Measurements from ENCODE around the gene EFNA5.
"Not testable (repeated sequence)": the region's sequence is repeated elsewhere in the genome, so short reads cannot be mapped to it uniquely, and the experiment has no call there.

The EFNA5 gene

DNA sequence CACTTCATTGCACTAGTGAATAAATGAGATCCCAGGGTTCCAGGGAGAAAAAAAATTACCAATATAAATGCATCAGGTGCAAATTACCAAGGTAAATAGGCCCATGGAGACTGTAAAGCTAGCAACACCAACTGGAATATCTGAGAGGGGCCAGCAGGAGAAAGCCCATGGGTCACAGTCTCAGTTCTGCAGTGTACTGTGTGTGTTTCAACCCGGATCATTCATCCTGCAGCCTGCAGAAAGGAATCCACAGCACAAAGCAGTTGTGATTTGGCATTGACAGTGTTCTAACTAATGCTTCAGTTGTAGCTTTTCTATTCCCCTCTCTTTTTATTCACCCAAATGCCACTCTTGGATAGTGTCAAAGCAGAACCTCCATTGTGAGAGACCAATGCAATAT, 171.0 kb downstream of the EFNA5 start:
- in situ Hi-C loops (cut with HindIII; ENCODE audit: low sequenced_read_pairs) = no loop called here

DNA sequence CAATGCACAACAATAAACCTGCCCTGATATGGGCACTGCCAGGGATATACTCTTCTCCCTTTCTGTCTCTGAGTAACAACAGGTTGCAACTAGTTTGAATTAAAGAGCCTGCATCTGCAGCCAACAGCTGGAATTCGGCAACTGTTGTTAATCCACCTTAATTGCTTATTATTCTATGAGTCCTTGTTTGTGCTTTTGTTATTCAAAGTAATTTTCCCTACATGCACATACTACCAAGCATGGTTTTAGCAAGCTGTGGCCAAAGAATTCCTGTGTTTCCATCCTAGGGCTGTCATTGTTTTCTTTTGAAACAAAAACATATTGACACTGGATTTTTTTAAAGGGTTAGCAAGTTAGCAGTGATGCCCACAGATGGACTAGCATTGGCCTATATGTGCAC, 171.5 kb downstream of the EFNA5 start:
- in situ Hi-C loops (cut with HindIII; ENCODE audit: low sequenced_read_pairs) = no loop called here

DNA sequence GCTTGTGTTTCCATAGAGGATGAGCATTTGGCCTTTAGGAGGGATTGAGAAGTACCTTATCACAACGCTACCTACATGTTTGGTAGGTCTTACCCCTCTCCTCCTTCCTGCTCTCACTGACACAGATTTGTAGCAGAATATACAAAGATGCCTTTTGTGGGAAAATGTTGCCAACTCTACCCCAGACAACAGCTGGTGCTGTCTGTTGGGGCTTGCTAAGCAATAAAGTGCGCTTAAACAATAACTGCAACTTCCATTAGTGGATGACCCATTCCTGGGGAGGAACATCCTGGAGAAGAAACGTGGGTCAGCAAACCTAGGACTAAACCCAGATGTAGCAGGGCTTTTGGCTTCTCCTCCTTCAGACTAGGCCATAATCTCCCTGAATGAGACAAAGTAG, 174.3 kb downstream of the EFNA5 start:
- in situ Hi-C loops (cut with HindIII; ENCODE audit: low sequenced_read_pairs) = no loop called here

DNA sequence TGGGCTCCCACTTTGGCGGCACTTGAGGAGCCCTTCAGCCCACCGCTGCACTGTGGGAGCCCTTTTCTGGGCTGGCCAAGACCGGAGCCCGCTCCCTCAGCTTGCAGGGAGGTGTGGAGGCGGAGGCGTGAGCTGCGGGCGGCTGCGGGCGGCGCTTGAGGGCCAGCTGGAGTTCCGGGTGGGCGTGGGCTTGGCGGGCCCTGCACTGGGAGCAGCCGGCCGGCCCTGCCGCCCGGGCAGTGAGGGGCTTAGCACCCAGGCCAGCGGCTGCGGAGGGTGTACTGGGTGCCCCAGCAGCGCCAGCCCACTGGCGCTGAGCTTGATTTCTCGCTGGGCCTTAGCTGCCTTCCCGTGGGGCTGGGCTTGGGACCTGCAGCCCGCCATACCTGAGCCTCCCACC, 176.6 kb downstream of the EFNA5 start:
- in situ Hi-C loops (cut with HindIII; ENCODE audit: low sequenced_read_pairs) = not testable (repeated sequence)

DNA sequence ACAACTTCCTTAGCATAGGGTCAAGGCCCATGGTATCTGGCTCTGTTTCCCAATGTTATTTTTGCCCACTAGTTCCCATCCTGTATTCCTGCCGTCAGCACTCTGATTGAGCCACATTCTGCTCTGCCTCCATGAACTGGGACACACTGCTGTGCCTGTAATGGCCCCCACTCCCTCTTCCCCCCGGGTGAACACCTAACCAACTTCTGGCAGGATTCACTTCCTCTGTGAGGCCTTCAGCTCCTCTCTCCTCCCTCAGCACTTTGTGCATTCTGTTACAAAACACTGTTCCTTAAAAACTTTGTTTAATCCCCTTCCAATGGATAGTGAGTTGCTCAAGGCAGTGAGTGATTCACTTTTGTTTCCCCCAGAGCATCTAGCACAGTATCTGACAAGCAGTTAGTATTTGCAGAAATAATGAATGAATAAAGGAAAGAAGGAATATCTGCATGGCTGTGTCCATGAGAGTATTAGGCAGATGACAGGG, 183.6 kb downstream of the EFNA5 start:
- in situ Hi-C loops (cut with HindIII; ENCODE audit: low sequenced_read_pairs) = no loop called here

DNA sequence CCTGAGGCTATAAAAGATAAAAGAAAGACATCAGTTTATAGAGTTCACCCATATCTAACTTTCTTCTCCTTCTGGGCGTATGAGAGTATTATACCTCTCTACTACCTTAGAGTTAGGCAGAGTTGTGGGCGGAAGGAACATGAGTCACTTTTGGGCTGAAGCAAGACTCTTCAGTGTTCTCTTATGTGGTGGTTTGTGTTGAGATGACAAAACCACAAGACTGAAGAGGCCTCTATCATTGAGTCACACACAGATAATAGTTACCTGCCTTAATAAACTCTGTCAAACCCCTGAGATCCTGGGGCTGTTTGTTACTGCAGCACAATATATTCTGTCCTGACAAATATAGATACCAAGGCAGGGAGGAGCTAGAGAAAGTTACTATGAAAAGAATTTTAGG, 184.2 kb downstream of the EFNA5 start:
- in situ Hi-C loops (cut with HindIII; ENCODE audit: low sequenced_read_pairs) = no loop called here

DNA sequence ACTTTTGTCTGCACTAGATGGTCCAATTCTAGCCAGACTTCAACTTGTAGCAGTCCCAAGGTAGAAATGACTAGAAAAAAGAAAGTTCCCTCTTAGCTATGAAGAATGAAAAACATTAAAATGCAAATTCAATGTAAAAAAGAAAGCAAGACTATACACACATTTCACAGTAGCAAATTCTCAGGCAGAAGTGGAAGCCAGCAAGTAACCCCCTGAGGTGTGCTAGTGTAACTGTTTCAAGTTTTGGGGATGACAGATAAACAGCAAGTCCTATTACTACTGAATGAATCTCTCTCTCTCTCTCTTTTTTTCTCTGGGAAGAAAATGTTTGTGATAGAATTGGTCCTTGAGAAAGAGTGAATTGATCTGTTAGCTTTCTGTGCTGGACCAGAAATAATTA, 185.6 kb downstream of the EFNA5 start:
- in situ Hi-C loops (cut with HindIII; ENCODE audit: low sequenced_read_pairs) = no loop called here

DNA sequence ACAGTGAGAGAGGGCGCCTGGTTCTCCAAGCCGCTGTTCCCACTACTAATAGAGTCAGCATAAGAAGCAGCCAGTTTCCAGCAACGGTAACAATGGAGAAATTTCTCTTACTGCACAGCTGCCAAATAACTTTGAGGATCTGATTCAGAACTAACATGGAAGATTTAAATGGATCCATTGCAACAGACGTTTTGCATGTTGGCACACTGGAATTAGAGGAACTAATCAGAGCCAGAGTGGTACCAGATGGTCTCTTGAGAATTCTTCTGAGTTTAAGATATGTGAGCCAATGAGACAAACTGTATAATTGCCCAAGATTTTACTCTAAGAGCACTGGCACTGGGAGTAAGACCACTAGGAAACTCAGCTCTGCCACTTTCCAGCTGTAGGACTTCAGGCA, 186.5 kb downstream of the EFNA5 start:
- in situ Hi-C loops (cut with HindIII; ENCODE audit: low sequenced_read_pairs) = no loop called here

DNA sequence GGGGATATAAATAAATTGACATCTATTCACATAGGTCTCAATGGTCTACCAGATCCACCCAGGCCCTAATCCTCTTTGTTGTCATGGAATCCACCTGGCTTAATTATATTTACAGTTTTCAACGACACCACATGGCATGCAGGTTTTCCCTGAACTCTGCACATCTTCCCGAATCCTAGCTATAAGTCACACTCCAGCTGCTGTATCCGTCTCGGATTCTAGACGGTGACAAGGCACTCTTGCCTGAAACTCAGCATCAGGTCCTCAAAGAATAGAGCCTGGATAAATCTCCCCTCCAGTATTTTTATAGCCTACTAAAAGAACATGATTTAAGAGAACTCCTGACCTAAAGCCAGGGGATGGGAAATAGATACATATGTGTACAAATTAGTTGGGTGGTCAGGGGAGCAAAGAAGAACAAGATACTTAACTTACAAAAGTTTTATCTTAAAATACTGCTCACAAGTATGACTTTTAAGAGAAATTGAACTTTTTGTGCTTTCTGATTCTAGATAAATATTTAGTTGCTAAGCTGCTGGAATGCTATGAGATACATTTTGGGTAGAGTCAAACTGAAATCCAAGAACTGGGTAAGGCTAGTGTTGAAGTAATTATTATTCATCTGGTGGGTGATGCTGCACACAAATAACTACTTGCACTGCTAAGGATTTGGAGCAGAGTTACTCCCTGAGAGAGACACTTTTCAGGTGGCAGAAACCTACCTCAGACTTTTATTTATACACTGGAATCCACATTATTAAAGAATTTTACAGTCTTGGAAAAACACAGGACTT, 187.3 kb downstream of the EFNA5 start:
- in situ Hi-C loops (cut with HindIII; ENCODE audit: low sequenced_read_pairs) = no loop called here

DNA sequence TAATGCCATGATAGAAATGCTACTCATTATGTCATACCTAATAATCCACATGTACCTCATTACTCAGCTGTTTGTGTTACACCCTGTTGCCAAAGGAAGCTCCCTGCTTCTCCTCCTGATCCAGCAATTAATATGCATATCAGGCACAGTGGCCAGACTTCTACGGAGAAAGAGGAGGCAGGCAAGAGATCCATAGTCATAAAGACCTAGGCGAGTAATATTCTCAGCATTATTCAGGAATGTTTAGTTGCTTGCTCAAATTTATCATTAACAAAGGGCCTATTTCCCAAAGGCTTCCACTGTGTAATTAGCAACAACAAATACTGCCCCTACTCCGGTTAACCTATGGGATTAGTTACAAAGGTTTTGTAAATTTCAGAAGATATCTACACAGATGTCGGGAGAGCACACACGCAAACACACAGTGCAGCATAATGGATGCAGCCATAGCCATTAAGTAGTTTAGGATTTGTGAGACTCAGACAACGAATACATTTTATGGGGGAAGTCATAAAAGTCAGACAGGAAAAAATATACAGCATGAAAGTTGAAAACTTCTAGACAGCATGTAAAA, 192.6 kb downstream of the EFNA5 start:
- in situ Hi-C loops (cut with HindIII; ENCODE audit: low sequenced_read_pairs) = no loop called here

DNA sequence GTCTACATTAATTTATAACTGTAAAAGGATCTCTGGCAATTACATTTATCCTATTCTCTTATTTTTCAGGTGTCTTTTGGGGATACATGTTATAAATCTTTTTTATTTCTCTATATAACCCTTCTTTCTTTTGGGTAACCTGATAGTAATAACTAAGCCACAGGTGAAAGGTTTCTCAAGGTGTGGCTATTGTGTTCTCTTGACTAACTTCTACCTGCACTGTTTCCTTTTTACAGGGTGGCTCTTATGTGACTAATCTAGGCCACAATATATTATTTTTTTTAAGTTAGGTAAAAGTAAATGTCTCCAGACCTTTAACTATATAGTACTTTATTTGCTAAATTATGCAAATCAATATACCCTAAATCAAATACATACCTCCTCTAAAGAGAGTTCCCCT, 193.2 kb downstream of the EFNA5 start:
- in situ Hi-C loops (cut with HindIII; ENCODE audit: low sequenced_read_pairs) = no loop called here

DNA sequence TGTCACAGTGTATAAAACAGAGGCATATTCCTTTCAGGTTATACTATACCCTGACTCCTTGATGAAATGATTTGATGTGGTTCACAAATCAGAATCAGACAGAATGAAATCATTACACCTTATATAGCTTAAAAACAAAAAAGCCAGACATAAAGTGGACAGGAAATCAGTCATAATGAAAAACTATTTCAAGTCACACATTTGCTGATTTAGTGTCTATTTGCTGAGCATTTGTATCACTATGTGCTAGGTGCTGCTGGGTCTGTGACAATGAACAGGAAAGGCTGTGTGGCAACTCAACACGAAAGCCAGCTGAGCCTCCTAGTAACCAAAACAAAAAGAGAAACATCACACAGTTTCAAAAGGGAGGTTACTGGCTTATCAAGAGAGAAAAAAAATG, 194.0 kb downstream of the EFNA5 start:
- in situ Hi-C loops (cut with HindIII; ENCODE audit: low sequenced_read_pairs) = no loop called here

DNA sequence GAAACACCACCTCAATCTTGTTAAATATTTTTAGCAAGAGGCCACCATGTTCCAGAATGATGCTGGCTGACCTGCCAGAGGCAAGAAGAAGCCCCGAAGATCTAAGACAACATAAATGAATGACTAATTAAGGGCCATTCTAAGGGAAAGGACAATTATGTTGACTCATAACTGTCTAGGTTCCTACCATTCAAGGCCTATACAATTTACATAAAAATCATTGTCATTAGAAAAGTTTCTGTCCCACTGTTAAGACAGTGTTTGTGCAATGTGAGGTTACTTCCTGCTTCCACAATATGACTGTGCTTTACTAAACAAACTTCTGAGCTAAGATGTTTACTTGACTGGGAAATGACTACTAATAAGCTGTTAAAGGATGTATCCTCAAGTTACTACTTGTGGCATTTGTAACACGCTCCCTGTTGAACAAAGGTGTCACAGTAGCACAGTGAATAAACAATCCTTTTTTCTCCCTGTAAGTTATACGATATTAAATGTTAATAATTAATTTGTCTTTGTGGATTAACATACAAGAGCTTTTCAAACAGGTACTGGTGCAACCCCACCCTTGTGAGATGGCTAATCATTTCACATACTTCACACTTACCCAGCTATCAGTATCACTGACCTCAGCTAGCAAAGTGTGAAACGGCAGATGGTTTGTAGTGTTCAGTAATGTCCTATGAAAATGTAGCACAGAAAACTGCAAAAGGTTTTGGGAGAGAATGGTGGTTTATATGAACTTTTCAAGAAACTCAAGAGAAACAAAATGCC, 195.8 kb downstream of the EFNA5 start:
- in situ Hi-C loops (cut with HindIII; ENCODE audit: low sequenced_read_pairs) = no loop called here

DNA sequence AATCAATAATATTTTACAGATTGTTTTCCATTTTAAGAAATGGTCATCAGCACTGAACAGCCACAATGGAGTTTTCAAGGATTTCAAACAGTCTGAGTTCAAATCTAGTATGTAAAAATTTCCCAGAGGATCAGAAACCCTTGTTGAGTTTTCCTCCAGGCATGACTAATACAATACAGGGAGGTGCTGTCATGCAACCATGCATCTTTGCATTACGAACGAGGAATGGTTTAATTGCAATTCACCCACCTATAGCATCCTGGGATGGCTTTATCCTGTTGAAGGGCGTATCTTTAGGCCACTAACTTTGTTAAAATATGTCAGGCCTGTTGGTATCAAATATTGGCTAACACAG, 196.4 kb downstream of the EFNA5 start:
- in situ Hi-C loops (cut with HindIII; ENCODE audit: low sequenced_read_pairs) = no loop called here

DNA sequence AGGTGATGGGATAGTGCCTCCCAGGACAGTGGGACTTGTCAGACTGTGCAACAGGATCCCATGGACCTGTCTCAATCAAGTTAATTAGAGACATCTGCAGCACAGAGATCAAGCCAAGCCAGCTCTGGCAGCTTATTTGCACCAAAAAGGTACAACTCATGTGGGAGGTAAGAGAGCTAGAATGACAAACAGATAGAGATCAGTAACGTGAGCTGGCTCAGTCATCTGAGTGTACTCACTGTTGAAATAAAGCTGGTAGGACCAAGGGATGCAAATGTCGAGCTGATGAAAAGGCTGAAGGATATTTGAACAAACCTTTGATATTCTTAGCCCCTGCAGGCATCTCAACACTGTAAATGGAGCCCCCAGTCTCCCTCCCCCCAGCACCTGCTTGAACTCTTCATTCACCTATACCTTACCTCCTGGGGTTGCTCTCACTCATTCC, 198.1 kb downstream of the EFNA5 start:
- in situ Hi-C loops (cut with HindIII; ENCODE audit: low sequenced_read_pairs) = no loop called here

DNA sequence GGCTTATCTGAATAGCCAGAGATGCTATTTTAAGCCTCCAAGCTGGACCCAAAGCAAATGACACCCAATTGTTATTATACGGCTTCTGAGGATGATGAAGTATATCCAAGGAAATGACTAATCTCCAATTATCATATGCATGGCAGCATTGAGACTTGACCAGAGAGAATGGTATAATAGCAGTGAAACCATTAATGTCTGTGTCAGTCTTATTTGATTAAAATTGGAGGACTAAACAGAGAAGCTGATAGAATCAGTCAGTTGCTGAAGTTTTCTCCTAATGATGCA, 200.5 kb downstream of the EFNA5 start:
- in situ Hi-C loops (cut with HindIII; ENCODE audit: low sequenced_read_pairs) = no loop called here

DNA sequence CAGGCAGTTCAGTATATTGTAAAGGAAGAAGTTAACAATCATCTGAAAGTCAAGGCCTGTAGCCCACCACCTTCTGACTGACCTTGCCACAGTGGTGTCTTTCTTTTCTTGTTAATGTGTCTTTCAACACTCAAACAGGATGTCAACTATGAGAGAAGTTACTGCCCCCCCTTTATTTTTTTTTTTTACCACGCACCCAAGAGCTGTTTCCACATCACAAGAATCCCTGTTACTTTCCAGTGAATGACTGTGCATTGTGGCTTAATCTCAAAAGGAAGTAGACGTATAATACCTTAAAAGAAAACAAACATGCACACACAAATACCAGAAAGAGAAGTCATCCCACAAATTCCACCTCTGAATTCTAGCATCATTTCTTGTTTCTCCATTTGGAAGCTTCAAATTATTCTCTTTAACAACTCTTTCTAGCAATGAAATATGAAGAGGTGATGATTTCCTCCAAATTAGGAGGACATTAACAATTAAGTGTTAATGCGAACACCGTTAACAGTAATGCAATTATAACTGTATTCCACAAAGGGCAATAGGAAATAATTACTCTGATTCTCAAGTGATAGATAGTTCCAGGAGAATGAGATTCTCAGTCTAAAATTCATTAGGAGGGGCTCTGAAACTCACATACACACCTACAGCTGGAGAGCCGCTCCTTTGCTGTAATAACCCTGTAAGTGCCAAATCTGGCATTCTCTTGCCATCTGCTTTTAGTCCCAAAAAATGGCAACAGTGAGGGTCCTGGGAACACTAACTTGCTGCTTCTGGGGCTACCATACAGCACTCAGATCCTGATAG, 201.0 kb downstream of the EFNA5 start:
- in situ Hi-C loops (cut with HindIII; ENCODE audit: low sequenced_read_pairs) = no loop called here

DNA sequence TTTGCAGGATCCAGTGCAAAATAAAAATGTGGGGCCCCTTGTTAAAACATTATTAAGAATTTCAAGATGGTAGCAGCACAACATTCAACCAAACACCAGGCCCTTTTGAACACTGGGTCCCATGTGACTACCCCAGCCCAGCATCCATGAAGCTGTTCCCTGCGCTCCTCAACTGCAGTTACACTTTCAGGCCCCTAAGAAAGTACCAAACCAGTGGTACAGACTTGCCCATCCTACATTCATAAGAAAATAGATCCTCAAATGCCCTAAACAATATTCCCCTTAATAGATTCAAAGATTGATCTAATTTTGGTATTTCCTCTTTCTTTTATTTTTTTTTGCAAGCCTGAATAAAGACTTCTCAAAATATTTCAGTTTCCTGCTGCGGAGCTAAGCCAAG, 201.7 kb downstream of the EFNA5 start:
- in situ Hi-C loops (cut with HindIII; ENCODE audit: low sequenced_read_pairs) = no loop called here

DNA sequence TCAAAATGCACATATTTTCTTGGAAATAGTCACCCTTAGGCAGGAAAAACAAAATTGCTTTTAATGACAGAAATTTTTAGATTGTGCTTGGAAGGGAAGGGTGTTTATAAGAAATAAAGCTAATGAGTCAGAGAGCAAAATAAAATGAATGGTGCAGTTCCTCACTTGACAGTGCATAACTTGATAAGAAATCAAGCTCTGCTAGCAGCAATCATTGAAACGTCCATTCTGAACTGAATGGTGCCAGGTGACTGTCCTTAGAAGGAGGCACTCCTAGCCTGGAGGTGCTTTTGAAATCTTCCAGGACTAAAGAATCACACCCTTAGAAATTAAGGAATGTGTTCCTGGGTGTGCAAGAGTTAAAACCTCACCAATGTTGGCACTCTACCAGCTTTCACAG, 202.5 kb downstream of the EFNA5 start:
- in situ Hi-C loops (cut with HindIII; ENCODE audit: low sequenced_read_pairs) = no loop called here

DNA sequence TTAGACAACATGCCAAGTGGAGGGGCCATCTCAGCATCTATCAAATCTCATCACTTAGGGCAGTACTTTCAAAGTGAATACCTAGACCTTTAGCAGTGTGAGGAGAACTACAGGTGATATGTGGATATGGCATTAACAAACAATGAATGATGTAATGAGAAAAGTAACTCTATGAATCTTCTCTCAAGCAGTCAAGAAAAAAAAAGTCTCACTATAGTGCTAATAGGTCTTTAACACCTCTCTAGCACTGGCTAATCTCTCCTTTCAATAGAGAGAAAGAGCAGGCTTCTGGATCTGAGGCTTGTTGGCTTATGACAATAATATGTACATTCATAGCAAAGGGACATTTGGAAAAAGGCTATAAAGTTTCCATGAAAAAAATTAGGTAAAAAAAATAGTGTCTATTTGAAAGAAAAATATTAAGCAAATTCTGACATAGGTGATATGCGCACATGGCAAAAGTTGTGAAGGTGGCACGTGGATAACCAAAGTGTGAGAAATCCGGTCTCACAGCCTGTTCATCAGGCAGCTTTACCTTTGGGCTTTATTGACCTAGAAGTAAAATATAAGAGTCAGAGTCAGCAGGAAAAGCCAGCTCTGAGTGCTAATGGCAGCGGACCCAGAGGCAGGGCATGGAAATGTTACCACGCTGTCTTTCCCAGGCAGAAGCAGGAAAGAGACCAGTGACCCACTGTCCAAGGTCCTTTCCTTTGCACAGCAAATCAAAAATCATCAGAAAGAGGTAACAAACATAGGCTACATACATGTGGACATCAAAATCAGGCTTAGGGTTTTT, 203.4 kb downstream of the EFNA5 start:
- in situ Hi-C loops (cut with HindIII; ENCODE audit: low sequenced_read_pairs) = no loop called here
